Fibroblast of peridontal ligament (primary cell): Measurements from ENCODE around the gene FTCDNL1.

Experiments
- DNase-seq: peaks from one replicate; pipeline ENCODE4 v3.0.0-alpha.2; 2010; ENCODE audit errors: extremely low read depth

FTCDNL1 gene

DNA sequence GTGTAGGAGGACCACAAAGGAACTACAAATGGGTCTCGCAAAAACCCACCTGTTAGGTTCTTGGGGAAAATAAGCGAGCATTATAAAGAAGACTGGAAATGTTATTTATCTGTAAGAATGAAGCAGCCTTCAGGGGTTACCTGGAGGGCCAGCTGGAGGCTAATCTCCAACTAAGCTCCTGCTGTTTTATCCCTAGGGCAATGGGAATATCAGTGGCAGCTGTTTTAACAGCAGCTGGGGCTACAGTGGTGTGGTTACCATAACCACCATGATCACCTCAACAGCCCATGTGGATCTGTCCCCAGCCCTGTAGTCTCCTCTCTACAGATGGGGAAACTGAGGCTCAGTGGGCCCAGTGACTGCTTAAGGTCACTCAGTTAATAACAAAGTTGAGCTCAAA is 108.1 kb downstream of the FTCDNL1 start:
- DNase-seq: no peak

- DNase-seq: no peak
Observed at GRCh38 chr2:199740111-199740428, 110.9 kb downstream of the FTCDNL1 start.

- peak; percentile 86 for DNase-seq
Observed at GRCh38 chr2:199739413-199740110, 111.4 kb downstream of the FTCDNL1 start.

GRCh38 chr2:199738727-199739412 is 112.1 kb downstream of the FTCDNL1 start:
- peak; percentile 95 for DNase-seq

- peak; percentile 74 for DNase-seq
Observed at GRCh38 chr2:199734651-199735050, 116.3 kb downstream of the FTCDNL1 start.

DNA sequence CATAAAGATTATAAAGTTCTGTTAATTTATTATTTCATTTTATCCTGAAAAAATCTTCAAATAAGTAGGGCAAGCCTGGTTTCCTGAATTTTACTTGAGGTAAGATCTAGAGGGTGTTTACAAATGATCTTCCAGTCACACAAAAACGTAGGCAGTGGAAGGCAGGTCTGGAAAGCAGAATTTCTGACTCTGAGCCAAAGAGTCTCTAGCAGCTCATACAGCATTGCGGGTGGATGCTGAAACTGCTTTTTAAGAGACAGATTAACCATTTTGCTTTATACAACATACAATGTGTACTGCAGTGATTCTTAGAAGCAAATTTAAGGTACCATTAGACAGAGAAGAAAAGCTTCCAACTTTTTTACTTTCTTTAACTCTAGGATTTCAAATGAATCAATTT is 117.0 kb downstream of the FTCDNL1 start:
- no peak for DNase-seq

DNA sequence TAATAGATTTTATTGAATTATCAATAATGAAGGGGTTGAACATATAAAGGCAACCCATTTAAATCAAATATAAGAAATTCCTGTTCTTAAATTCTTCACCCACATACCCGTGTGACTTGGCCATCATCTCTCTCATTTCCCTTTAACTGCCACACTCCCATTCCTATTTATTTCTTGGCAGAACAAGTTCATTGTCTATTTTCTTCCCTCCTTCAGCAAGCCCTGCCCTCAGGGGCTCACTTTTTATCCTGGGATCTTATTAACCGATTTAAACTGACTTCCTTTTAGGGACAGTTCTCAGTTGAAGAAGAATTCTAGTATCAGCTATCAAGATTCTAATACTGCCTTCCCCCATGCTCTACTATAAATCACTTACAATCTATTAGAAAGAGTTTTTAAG is 123.2 kb downstream of the FTCDNL1 start:
- no peak for DNase-seq

- no peak for DNase-seq
Observed at GRCh38 chr2:199727306-199727705, 123.7 kb downstream of the FTCDNL1 start.

GRCh38 chr2:199718074-199718473 is 132.9 kb downstream of the FTCDNL1 start:
- DNase-seq: no peak

GRCh38 chr2:199717587-199717907 is 133.4 kb downstream of the FTCDNL1 start:
- no peak for DNase-seq

DNA sequence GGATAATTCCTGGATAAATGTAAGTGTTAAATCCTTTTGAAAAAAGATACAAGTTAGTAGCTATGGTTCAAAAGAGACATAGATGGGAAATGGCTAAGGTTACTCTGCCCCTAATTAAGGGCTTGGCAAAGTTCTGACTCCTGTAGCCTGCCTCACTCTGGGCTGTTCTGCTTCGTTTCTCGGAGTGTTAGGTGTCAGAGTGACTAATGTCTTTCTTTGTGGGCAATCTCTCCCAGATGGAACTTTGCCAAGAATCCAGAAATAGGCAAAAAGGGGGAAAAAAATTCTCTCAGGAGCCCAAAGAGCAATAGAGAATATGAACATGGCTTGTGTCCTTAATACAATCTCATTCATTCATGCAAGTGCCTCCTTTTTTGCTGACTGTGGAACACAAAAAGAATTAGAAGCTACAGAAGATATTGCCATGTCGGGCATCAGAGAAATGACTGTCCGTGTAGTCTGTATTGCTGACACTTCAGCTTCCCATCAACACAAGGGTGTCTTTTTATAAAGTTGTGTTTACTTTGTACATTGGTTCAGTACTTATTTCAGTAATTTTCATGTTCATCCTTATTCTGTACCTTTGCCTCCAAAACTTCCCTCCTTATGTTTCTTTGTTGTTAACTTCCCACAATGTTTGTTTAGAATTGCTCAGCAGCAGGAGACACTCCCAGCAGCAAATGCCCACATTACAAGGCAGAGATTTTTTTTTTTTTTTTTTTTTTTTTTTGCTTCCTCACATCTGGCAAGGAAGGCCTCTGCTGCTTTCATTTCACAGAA is 134.0 kb downstream of the FTCDNL1 start:
- peak; percentile 38 for DNase-seq

- DNase-seq: no peak
Observed at GRCh38 chr2:199713746-199714145, 137.2 kb downstream of the FTCDNL1 start.

GRCh38 chr2:199710551-199710950 is 140.4 kb downstream of the FTCDNL1 start:
- peak; percentile 39 for DNase-seq
